CD14-positive monocyte (primary cell): ENCODE data around the gene SPTLC2. TPM values are rescaled to one million over a fixed set of nuclear protein-coding genes. Genes with fewer than 3 reads are reported as not detected.

Source experiments
- DNase-seq, 3 donors: peaks; one replicate each; pipeline ENCODE4 v3.0.0-alpha.2; 2011 to 2022
- H2AFZ ChIP-seq: 2 replicates; pipeline ENCODE4 v1.6.0; 2012; ENCODE audit warnings: mild to moderate bottlenecking, low read depth, low read length, inconsistent platforms; ENCODE audit not compliant: insufficient read depth, poor library complexity, severe bottlenecking
- H3K27ac ChIP-seq, 2 donors: 1 replicate in 1 of 2; 2 replicates in 1 of 2; pipeline ENCODE4 v1.5.1; 2012 to 2013; ENCODE audit warnings: low read length in 2 of 2, control low read depth in 1 of 2, inconsistent platforms in 1 of 2, low read depth in 1 of 2, mild to moderate bottlenecking in 1 of 2
- H3K27me3 ChIP-seq, 2 donors: one replicate each; pipeline versions ENCODE4 v1.6.0 to v1.6.1; 2011 to 2013; ENCODE audit warnings: low read length in 2 of 2; ENCODE audit not compliant: control insufficient read depth in 2 of 2, insufficient read depth in 2 of 2
- H3K36me3 ChIP-seq, 2 donors: replicated peaks in 1 of 2; 1 replicate in 1 of 2; 2 replicates in 1 of 2; pipeline versions ENCODE4 v1.5.1 to v1.6.1; 2012 to 2013; ENCODE audit warnings: low read length in 2 of 2, control low read depth in 1 of 2, inconsistent platforms in 1 of 2, mild to moderate bottlenecking in 1 of 2; ENCODE audit not compliant: insufficient read depth in 2 of 2, control insufficient read depth in 1 of 2
- H3K4me1 ChIP-seq, 2 donors: 1 replicate in 1 of 2; 2 replicates in 1 of 2; pipeline versions ENCODE4 v1.5.1 to v1.6.1; 2012 to 2013; ENCODE audit warnings: low read length in 2 of 2, control low read depth in 1 of 2, inconsistent platforms in 1 of 2, mild to moderate bottlenecking in 1 of 2, moderate library complexity in 1 of 2; ENCODE audit not compliant: insufficient read depth in 2 of 2, control insufficient read depth in 1 of 2
- H3K4me2 ChIP-seq: replicated peaks from 2 replicates; pipeline ENCODE3; 2012; ENCODE audit warnings: low read length, moderate library complexity, mild to moderate bottlenecking; ENCODE audit not compliant: poor library complexity, severe bottlenecking; ENCODE audit errors: extremely low read depth
- H3K4me3 ChIP-seq, 3 experiments: fragments of 200-600 bp in 1 of 3; sonication (generic) in 1 of 3; replicated peaks in 1 of 3; 1 replicate in 2 of 3; 2 replicates in 1 of 3; pipeline ENCODE4 v1.5.1; 2011 to 2013; ENCODE audit warnings: low read length in 3 of 3, mild to moderate bottlenecking in 3 of 3, control low read depth in 2 of 3, low read depth in 2 of 3, inconsistent platforms in 1 of 3, moderate library complexity in 1 of 3
- H3K79me2 ChIP-seq: 2 replicates; pipeline ENCODE4 v1.6.0; 2012; ENCODE audit warnings: mild to moderate bottlenecking, control low read depth, inconsistent platforms, low read length, moderate library complexity; ENCODE audit not compliant: insufficient read depth
- H3K9ac ChIP-seq: 2 replicates; pipeline ENCODE4 v1.6.0; 2017; ENCODE audit warnings: low read length, mild to moderate bottlenecking; ENCODE audit not compliant: insufficient read depth, poor library complexity, severe bottlenecking
- H3K9me3 ChIP-seq, 2 donors: replicated peaks in 1 of 2; 1 replicate in 1 of 2; 2 replicates in 1 of 2; pipeline versions ENCODE4 v1.5.1 to v1.6.1; 2012 to 2013; ENCODE audit warnings: low read length in 2 of 2, control low read depth in 1 of 2; ENCODE audit not compliant: control insufficient read depth in 1 of 2, insufficient read depth in 1 of 2
- H4K20me1 ChIP-seq: 2 replicates; pipeline ENCODE4 v1.6.0; 2012; ENCODE audit warnings: mild to moderate bottlenecking, low read length, control low read depth, moderate library complexity; ENCODE audit not compliant: insufficient read depth
- H3K27ac Mint-ChIP-seq, 7 donors: one replicate each; pipeline ENCODE4 v1.8.0; 2020; ENCODE audit warnings: mild to moderate bottlenecking in 7 of 7, mixed read lengths in 7 of 7, moderate library complexity in 6 of 7, inconsistent platforms in 2 of 7
- H3K27me3 Mint-ChIP-seq, 3 donors: one replicate each; pipeline ENCODE4 v1.8.0; 2021 to 2022; ENCODE audit warnings: low read depth in 3 of 3, mild to moderate bottlenecking in 3 of 3, mixed read lengths in 3 of 3, moderate library complexity in 3 of 3, inconsistent platforms in 1 of 3
- H3K36me3 Mint-ChIP-seq, 2 donors: one replicate each; pipeline ENCODE4 v1.8.0; 2020; ENCODE audit warnings: mixed read lengths in 2 of 2, inconsistent platforms in 1 of 2, mild to moderate bottlenecking in 1 of 2
- H3K4me1 Mint-ChIP-seq: one replicate; pipeline ENCODE4 v1.8.0; 2020; ENCODE audit warnings: mild to moderate bottlenecking, mixed read lengths
- H3K4me3 Mint-ChIP-seq, 2 donors: one replicate each; pipeline ENCODE4 v1.8.0; 2020; ENCODE audit warnings: mild to moderate bottlenecking in 2 of 2, mixed read lengths in 2 of 2, moderate library complexity in 1 of 2
- H3K9me3 Mint-ChIP-seq, 7 donors: one replicate each; pipeline ENCODE4 v1.8.0; 2020 to 2022; ENCODE audit warnings: mixed read lengths in 7 of 7, mild to moderate bottlenecking in 6 of 7, moderate library complexity in 6 of 7, inconsistent platforms in 2 of 7
- CTCF ChIP-seq: fragments of 200-600 bp; IDR thresholded peaks from one replicate; pipeline ENCODE4 v1.8.0; 2022; ENCODE audit warnings: antibody characterized with exemption, mild to moderate bottlenecking
- WGBS: methylation state at CpG from one replicate; pipeline ENCODE4 v1.1.5; 2013; ENCODE audit warnings: missing lambda C conversion rate; ENCODE audit not compliant: insufficient coverage; 5-methylcytosine and 5-hydroxymethylcytosine counted together
- intact Hi-C, 2 donors: fragments of 100-400 bp; cut with micrococcal nuclease; formaldehyde crosslinking; loops; one replicate each; pipeline versions ENCODE4 v1.15.0 to v1.15.1; 2023
- polyA plus RNA-seq, 3 donors: library from polyadenylated mRNA; depleted of rRNA in 1 of 3; unstranded in 2 of 3; stranded (reverse) in 1 of 3; fragments of 300-500 nt in 2 of 3; fragments of >200 nt in 1 of 3; fragmentation: Illumina TruSeq in 2 of 3; gene quantifications; 1 replicate in 2 of 3; 2 replicates in 1 of 3; pipeline ENCODE4 v1.2.3, GENCODE V29; 2012 to 2021

Gene SPTLC2
- polyA plus RNA-seq, 3 donors: 38.1 to 81.9 (median 73.1) TPM

GRCh38 chr14:77574446-77575115, 41.9 kb downstream of the SPTLC2 start:
- H2AFZ ChIP-seq: no peak overlapping the region
- intact Hi-C loops: no loop called here
- H3K4me3 Mint-ChIP-seq: no peak overlapping the region
- peaks cover 80% of the 10 kb centered on the region for H4K20me1 ChIP-seq
- H3K9ac ChIP-seq: no peak overlapping the region
- WGBS: no CpG with 5 or more reads among the region's 4 CpGs
- no peaks in the 10 kb centered on the region for H3K9me3 ChIP-seq
- no peaks in the 10 kb centered on the region for H3K4me1 ChIP-seq
- H3K9me3 Mint-ChIP-seq: peaks cover 0 to 3% (median 0%) of the 10 kb centered on the region in 7 donors
- no peak overlapping the region for H3K4me2 ChIP-seq
- H3K36me3 ChIP-seq: peaks cover 54 to 96% of the 10 kb centered on the region in 2 donors
- no peak for TF ChIP-seq CTCF
- peaks cover 6% of the 10 kb centered on the region for H3K4me1 Mint-ChIP-seq
- peak overlapping the region in 2 of 7 donors; percentile 17 to 30 for H3K27ac Mint-ChIP-seq
- H3K4me3 ChIP-seq: no peak overlapping the region
- no peaks in the 10 kb centered on the region for H3K27me3 Mint-ChIP-seq
- DNase-seq: no peak
- H3K27me3 ChIP-seq: no peaks in the 10 kb centered on the region
- peak overlapping the region in 1 of 2 donors; percentile 30 for H3K27ac ChIP-seq
- peaks cover 56 to 85% of the 10 kb centered on the region in 2 donors for H3K36me3 Mint-ChIP-seq
- peaks cover 92% of the 10 kb centered on the region for H3K79me2 ChIP-seq

DNA sequence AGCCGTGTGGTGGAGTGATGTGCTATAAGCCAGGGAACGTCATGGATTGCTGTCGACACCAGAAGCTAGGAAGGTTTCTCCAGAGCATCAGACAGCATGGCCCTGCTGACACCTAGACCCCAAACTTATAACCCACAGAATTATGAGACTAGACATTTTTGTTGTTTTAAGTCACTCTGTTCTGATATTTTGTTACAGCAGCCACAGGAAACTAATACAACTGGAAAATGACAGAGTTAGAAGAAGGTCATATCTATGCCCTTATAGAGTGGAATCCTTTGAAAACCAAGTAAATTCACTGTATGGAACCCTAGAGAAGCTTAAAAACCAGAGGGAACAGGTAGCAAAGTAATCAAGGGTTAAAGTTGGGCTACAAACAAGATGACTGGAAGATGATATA, 42.5 kb downstream of the SPTLC2 start:
- Histone ChIP-seq H3K4me3 (no peak overlapping the region), H3K9me3 (no peaks in the 10 kb centered on the region), H3K36me3 (peaks cover 59 to 96% of the 10 kb centered on the region in 2 donors), H3K79me2 (peaks cover 92% of the 10 kb centered on the region), H3K4me1 (no peaks in the 10 kb centered on the region), H3K27me3 (no peaks in the 10 kb centered on the region), H3K9ac (no peak overlapping the region), H3K27ac (peak overlapping the region in 1 of 2 donors; percentile 30), H3K4me2 (no peak overlapping the region), H2AFZ (no peak overlapping the region), H4K20me1 (peaks cover 73% of the 10 kb centered on the region)
- intact Hi-C loops: no loop called here
- no peak for TF ChIP-seq CTCF
- Mint-ChIP-seq H3K4me3 (no peak overlapping the region), H3K4me1 (peaks cover 3% of the 10 kb centered on the region), H3K27me3 (no peaks in the 10 kb centered on the region), H3K27ac (peak overlapping the region in 4 of 7 donors; percentile 15 to 78 (median 61)), H3K9me3 (peaks cover 0 to 3% (median 0%) of the 10 kb centered on the region in 7 donors), H3K36me3 (peaks cover 61 to 85% of the 10 kb centered on the region in 2 donors)
- DNase-seq: no peak
- 100% methylated on average over 3 of the region's 3 CpGs for WGBS
